ENCODE data around the gene SOCS1.

DNA sequence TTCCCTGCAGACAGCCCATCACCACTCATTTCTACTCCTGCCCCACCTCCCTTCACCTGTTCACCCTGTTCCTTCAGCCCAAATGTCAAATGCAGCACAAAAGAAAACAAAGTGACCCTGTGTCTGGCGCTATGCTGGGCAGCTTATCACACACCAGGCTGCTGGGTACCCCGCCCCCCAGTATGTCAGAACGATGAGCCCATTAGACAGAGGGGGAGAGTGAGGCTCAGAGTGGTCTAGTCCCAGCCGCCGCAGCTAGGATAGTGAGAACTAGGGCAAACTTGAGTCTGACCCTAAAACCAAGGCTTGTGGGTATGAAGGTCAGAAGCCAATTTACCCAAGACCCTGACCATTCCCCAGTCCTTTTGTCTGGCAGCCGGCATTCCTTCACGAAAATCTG is 9.1 kb upstream of the SOCS1 start:
- TF ChIP-seq POLR2AphosphoS5 (IDR thresholded peaks at IDR 0.05) (no peak), POLR2A (IDR thresholded peaks at IDR 0.05) (no peak)
- TF ChIP-seq, protein P1, sequence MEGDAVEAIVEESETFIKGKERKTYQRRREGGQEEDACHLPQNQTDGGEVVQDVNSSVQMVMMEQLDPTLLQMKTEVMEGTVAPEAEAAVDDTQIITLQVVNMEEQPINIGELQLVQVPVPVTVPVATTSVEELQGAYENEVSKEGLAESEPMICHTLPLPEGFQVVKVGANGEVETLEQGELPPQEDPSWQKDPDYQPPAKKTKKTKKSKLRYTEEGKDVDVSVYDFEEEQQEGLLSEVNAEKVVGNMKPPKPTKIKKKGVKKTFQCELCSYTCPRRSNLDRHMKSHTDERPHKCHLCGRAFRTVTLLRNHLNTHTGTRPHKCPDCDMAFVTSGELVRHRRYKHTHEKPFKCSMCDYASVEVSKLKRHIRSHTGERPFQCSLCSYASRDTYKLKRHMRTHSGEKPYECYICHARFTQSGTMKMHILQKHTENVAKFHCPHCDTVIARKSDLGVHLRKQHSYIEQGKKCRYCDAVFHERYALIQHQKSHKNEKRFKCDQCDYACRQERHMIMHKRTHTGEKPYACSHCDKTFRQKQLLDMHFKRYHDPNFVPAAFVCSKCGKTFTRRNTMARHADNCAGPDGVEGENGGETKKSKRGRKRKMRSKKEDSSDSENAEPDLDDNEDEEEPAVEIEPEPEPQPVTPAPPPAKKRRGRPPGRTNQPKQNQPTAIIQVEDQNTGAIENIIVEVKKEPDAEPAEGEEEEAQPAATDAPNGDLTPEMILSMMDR (IDR thresholded peaks at IDR 0.05): no peak
